Globus pallidus (tissue), 1 donor: ENCODE results near the gene CIB2.

ENCODE experiments used
- DNase-seq: peaks from one replicate; pipeline ENCODE4 v3.0.0-alpha.2; 2015; ENCODE audit warnings: low spot score

CIB2 gene

DNA sequence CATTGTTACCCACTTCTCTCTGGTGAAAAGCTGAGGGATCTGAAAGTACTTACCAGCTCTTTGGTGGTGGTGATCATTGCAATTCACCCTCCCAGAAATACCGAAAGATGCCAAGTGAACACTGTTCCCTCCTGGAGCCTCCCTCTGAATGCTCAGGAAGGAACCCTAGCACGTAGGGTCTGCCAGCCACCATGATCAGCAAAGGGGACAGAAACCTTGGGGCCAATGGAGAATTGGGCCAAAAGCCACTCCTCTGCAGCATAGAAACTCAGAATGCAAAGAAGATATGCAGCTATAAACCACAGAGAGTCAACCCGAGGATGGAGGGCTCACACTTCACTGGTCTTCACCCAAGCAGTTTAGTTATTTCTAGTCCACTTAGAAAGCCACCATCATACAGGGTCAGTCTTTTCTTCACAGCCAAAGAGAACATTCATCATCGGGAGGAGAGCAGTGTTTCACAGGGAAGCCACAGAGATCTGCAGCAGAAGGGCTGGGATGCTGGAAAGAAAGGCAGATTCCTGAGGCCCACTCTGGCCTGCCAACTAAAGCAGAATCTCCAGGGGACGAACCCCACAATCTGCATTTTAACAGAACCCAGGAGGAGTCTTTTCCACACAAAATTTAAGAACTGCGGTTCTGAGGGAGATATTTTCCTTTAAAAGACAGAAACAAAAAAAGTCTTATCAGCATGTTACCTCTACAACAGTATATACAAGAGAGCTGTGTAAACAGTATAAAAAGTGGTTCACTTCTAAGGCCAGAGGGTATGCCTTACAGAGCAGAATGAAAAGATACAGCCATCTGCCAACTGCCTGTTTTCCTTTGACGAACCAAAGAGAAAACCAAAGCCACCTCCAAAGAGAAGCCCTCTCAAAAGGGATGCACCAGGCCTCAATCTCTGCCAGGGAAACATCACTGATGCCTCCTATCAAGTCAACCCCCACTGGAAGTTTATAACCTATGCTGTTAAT, 65.0 kb downstream of the CIB2 start:
- DNase-seq = no peak

DNA sequence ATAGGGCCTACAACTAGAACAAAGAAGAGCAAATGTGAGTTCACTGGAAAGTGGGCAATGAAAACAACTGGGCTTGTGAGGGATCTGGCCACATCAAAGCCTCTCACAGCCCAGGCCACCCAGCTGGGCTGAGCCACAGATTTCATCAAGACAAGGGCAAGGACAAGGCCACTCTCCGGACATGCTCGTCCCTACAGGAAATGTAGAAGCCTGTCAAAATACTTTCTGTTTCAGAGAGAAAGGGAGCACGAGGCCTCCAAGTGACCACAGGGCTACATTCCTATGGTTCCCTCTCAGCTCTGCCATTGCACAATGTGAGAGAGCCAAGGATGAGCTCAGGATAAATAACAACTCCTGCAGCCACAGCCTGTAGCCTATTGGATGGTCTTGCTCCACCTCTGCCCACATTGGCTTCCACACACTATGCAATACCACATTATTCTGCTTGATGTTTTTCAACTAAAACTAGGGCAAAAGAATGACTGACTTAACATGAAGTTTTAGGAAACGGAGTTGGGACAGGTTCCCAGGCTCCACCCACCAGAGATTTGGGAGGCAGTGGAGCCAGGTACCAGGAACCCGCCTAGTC, 65.9 kb downstream of the CIB2 start:
- DNase-seq = peak; percentile 61

DNA sequence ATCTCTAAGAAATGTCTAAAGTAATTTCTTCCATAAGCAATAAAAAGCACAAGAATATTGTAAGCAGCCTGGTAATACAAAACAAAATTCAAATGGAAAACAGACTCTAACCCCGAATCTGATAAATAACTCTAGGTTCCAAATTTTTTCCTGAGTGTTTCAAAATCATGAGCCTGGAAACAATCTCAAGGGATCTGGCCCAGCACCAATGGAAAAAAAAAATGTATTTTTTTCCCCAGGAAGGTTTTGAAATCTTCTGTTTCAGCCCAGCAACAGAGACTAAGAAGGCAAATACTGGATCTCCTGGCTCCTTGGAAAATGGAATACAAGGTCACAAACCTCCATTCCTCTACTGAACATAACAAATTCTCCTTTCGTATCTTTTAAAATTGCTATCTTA, 66.7 kb downstream of the CIB2 start:
- no peak for DNase-seq

DNA sequence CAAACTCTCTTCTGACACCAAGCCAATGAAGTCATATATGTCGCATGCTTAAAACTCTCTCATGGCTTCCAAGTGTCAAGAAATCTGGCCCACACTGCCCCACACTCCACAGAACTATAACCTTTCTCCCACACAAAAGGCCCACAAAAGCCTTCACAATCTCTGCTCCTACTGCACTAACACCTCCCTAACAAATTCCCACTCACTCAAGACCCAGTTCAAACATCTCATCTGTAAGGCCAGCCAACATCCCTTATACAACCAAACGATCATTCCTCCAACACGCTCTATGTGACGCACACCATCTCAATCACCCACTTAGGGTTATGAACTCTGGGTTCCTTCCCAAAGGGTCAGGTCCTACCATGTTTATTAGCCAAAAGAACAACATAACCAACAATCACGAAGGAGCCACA, 67.3 kb downstream of the CIB2 start:
- DNase-seq = no peak

DNA sequence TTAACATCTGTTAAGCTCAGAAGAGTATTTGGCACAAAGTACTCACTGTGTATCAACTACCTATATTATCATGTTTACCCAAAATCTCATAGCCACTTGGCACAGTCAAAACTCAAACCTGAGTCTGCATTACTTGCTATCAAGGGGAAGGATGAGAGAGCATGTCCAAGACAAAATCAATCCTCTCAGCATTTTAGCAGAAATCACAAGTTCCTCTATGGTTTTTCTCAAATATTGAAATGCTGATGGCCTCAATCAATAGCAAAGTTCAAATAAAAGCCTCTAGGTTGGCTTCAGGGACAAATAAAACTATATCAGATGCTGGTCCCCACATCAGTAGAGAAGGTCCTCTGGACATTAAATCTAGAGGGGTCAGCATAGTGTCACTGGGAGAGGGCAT, 68.0 kb downstream of the CIB2 start:
- DNase-seq = no peak

DNA sequence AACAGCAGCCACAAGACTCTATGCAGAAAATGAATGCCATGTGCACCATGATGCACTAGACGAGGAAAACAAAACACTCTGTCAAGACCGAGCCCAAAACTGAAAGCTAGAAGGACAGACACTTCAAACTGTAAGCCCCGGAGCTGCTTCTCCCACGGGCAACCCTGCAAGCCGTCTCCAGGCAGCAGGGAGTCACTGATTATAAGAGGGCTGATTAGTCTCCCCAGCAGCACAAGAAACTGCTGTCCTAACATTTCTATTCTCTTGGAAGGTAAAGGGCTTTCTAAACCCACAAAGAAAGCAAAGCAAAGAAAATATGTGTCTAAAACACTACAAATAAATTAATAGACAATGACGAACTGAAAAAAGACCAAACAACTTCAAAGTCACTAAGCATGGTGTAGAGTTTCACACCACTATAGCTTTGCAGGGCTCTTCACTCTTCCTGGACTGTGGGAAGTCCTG, 69.2 kb downstream of the CIB2 start:
- no peak for DNase-seq

DNA sequence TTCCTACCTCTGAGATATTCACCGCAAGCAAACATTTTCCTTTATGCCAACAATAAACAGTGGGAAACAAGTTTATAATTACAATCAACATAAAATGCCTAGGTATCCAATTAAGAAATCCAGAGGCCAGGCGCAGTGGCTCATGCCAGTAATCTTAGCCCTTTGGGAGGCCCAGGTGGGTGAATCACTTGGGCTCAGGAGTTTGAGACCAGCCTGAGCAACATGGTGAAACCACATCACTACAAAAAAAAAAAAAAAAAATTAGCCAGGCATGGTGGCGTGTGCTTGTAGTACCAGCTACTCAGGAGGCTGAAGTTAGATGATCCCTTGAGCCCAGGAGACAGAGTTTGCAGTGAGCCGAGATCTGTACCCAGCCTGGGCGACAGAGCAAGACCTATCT, 71.0 kb downstream of the CIB2 start:
- DNase-seq = no peak

DNA sequence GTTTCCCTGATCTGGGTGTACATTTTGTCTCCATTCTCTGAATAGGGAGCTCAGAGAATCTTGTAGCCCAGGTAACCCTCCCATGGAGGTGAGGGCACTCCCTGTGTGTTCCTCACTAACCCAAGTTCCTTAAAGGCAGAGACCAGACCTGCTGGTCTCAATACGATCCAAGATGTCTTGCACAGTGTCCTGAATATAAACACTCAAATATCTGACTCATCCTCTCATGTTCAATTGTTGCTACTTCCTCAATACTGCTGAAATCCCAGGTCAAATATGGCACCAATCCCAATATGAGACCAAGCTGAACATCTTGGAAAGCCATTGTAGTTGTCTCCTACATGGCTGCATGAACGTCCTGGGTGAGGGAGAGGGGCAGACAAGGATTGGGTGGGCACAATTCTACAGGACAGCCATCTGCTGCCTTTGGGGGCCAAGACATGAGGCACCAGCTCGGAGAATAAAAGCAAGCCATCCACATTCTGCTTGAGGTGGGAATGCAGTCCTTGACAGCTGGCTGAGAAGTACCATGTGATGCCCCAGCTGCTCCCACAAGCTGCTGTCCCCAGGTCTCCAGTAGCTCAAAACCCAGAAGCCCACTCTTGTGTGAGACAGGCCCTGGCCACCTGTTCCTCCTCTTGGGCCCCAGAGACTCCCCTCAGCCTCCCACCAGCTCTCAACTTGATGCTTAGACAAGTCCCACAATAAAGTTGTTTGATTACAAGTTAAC, 72.0 kb downstream of the CIB2 start:
- no peak for DNase-seq

DNA sequence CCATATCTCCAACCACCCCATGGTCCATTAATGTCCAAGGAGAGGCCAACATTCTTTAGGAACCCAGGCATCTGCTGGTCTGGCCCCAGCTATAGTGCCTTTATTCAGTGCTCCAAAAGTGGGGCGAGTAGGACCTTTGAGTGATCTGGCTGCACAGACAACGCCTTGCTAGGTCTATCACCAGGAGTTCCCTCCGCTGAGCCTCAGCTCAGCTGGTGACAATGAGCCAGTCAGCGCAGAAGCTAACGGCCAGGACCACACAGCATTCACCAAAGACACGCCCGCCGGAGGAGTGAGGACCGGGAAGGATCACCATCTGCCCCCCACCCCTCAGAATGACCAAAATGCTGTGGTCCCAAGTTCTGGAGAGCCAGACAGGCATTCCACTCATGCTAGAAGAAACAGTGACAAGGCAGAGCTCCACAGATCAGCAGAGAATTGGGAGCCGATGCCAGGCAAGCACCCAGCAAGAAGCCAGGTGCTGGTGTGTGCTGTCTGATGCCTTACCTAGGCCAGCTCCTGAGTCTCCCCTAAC, 72.8 kb downstream of the CIB2 start:
- DNase-seq = no peak

DNA sequence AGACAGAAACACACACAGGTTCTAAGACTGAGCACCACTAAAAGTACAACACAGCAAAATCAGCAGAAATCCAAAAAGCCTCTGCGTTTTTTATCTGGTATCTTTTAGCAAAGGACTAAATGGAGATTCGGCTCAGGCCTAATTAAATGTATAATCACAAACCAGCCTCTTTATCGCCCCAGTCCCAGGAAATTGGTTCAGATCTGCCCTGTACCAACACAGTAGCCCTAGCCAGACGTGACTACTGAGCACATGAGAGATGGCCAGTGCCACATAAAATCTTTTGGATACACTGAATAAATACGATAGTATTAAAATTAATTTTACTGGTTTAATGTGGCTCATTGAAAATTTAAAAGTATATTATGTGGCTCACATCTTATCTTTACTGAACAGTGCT, 73.4 kb downstream of the CIB2 start:
- DNase-seq = no peak

DNA sequence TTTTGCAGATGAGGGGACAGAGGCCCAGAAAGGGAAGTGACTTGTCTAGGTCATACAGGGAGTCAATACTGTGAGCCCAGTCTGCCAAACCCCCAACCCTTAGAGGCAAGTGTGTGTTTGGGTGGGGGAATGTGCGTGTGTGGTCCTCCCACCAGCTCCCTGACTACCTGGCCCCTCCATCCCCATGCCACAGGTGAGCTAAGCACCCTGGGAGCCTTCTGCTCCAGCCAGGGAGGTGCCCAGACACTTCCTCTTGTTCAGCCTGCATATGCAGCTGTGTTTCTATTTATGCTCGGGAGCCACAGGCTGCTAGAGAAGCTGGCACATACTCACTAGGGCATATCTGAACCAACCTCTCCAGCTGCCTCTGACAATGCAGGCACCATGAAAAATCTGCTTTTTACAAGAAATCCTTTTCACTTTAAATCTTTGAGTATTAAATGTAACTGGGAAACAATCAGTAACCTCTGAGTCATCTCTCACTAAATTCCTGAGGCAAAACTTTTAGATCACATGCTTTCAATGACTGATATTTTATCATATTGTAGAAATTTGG, 74.5 kb downstream of the CIB2 start:
- peak; percentile 46 for DNase-seq

DNA sequence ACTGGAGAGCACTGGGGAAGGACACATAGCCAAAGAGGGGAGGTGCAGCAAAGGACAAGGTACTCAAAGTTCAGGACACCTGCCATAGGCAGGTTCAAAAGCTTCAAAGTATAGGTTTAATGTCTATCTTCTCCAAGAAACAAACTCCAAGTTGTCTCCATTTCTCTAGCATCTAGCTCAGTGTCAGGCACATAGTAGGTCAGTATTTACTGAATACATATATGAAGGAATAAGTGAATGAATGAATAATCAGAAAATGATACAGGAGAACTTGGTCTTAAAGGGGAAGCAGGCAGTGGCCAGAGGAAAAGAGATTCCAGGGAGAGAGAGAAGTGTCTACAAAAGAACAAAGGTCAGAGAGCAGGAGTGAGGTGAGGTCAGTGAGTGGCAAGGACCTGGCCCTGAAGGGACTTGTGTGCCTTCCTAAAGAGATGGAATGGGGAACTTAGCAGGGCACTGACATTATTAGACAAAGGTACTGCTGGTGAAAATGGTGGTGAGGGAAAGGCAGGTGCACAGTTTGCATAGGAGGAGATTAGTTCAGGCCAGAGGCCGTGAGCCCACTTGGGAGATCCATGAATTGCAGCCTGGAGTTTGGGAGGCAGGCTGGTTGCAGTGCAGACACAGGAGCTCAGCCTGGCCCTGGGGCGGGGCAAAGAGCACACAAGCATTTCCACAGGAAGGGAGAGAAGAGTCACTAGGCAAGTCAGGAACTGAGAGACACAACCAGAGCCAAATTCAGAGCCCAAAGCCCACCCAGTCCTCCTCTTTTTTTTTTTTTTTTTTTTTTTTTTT, 75.1 kb downstream of the CIB2 start:
- peak; percentile 43 for DNase-seq

DNA sequence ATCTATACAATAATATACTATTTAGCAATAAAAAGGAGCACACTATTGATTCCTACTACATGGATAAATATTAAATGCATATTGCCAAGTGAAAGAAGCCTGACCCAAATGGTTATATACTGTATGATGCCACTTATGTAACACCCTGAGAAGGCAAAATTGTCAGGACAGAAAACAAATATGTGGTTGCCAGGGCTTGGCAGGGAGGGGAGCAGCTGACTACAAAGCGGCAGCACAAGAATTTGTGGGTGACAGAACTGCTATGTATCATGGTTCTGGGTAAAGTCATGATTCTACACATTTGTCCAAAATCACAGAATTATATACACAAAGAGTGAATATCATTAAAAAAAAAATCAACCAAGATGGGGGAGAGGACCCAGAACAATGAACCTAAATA, 76.3 kb downstream of the CIB2 start:
- DNase-seq = no peak
